ENCODE measurements around the gene RAP1GAP2.
"Not testable (repeated sequence)": the region's sequence is repeated elsewhere in the genome, so short reads cannot be mapped to it uniquely, and the experiment has no call there.

Gene RAP1GAP2

DNA sequence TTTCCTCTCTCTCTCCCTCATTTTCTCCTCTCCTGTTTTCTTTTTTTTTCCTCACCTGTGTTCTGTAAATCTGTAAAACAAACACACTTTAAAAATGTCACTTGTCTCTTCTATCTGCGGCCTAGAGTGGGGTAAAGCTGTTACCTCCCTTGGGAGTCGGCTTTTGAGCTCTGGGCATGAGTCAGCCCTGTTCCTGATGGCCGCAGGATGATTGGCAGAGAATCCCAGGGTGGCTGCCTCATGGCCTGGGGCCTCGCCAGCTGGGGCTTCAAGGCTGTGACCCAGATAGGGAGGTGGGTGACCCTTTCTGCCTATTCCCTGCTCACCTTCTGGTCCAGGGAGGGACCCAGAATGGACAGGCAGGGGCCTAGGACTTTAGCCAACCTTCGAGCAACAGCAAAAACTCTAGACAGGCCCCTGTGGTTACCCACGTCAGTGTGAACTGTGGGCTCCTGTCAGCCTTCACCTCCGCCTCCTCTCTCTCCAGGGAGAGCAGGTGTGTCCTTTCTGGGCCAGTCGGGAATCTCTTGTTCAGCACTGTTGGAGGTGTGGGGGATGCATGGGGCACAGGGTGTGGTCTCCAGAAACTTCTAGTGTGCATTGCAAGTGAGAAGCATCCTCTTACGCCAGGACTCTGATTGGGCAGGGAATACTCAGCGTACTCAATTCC lies 87.4 kb downstream of the RAP1GAP2 start:
- no peaks in the 10 kb centered on the region for H3K36me3 Mint-ChIP-seq (ENCODE audit: low read depth)
- H3K9me3 Mint-ChIP-seq, result no peaks in the 10 kb centered on the region
- no peak overlapping the region for H3K27ac Mint-ChIP-seq
- H3K4me1 Mint-ChIP-seq (ENCODE audit: low read depth), result peaks cover 1% of the 10 kb centered on the region
- no peaks in the 10 kb centered on the region for H3K27me3 Mint-ChIP-seq (ENCODE audit: low read depth)
- H3K4me3 Mint-ChIP-seq, result no peak overlapping the region
- no peak for DNase-seq (ENCODE audit: low spot score)

DNA sequence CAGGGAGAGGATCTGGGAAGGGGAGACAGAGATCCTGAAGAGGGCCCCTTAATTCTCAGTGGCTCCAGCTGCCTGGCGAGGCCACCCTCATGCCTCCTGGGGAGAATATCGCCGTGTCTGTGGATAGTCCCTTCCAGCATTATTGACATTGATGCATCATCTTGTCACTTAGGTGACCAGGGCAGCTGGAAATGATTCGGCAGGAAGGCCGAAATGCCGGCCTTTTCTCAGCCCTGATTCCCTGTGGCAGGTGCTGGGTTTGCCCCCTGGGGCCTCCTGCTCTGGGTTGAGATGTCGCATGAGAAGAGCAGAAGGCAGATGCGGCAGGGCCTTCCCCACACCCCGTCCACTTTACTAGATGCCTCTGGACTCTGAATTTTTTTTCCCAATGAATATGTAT lies 89.5 kb downstream of the RAP1GAP2 start:
- Mint-ChIP-seq H3K27ac (no peak overlapping the region), H3K27me3 (ENCODE audit: low read depth) (no peaks in the 10 kb centered on the region), H3K4me3 (no peak overlapping the region), H3K36me3 (ENCODE audit: low read depth) (no peaks in the 10 kb centered on the region), H3K4me1 (ENCODE audit: low read depth) (no peaks in the 10 kb centered on the region), H3K9me3 (no peaks in the 10 kb centered on the region)
- no peak for DNase-seq (ENCODE audit: low spot score)

DNA sequence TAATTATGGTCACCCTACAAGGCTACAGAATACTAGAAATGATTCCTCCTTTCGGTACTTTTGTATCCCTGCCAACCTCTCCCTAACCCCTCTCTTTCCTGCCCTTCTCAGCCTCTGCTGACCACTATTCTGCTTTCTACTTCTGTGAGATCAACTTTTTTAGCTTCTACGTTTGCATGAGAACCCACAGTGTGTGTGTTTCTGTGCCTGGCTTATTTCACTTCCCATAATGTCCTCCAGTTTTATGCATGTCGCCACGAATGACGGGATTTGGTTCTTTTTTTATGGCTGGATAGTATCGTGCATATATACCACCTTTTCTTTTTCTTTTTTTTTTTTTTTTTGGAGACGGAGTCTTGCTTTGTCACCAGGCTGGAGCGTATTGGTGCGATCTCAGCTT lies 92.1 kb downstream of the RAP1GAP2 start:
- no peaks in the 10 kb centered on the region for H3K27me3 Mint-ChIP-seq (ENCODE audit: low read depth)
- no peak for DNase-seq (ENCODE audit: low spot score)
- H3K27ac Mint-ChIP-seq, result no peak overlapping the region
- H3K4me1 Mint-ChIP-seq (ENCODE audit: low read depth), result peaks cover 1% of the 10 kb centered on the region
- no peaks in the 10 kb centered on the region for H3K9me3 Mint-ChIP-seq
- no peaks in the 10 kb centered on the region for H3K36me3 Mint-ChIP-seq (ENCODE audit: low read depth)
- no peak overlapping the region for H3K4me3 Mint-ChIP-seq

DNA sequence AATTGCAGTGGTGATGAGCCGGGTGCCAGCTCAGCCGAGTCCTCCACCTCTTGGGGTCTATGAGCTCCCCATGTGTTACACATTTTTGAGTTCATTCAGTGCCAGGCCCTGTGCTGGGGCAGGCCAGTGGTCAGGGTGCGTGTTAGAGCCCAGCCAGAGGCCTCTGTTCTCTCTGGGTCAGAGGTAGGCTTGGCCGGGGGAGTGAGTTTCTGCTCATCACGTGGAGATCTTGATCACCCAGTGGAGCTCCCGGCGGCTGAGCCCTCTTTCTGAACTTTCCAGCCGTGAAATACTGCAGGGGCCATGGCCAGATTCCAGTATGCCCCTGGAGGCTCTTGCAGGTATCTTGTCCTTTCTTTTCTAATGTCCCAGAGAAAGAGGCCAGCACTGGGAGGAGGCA lies 93.0 kb downstream of the RAP1GAP2 start:
- no peaks in the 10 kb centered on the region for H3K27me3 Mint-ChIP-seq (ENCODE audit: low read depth)
- no peaks in the 10 kb centered on the region for H3K9me3 Mint-ChIP-seq
- H3K36me3 Mint-ChIP-seq (ENCODE audit: low read depth), result no peaks in the 10 kb centered on the region
- no peak overlapping the region for H3K4me3 Mint-ChIP-seq
- DNase-seq (ENCODE audit: low spot score), result no peak
- no peak overlapping the region for H3K27ac Mint-ChIP-seq
- H3K4me1 Mint-ChIP-seq (ENCODE audit: low read depth), result peaks cover 1% of the 10 kb centered on the region

DNA sequence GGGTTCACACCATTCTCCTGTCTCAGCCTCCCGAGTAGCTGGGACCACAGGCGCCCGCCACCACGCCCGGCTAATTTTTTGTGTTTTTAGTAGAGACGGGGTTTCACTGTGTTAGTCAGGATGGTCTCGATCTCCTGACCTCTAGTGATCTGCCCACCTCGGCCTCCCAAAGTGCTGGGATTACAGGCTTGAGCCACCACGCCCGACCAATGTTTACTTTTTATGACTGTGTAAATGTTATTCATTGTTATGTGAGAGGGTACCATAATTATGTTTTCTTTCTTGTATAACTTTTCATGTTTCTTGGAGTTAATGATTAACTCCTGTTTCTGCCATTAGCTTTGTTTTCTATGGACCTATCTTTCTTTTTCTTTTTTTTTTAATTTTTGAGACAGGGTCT lies 94.5 kb downstream of the RAP1GAP2 start:
- not testable (repeated sequence) for H3K27me3 Mint-ChIP-seq (ENCODE audit: low read depth); DNase-seq (ENCODE audit: low spot score); H3K36me3 Mint-ChIP-seq (ENCODE audit: low read depth); H3K4me1 Mint-ChIP-seq (ENCODE audit: low read depth); H3K9me3 Mint-ChIP-seq; H3K27ac Mint-ChIP-seq; H3K4me3 Mint-ChIP-seq

DNA sequence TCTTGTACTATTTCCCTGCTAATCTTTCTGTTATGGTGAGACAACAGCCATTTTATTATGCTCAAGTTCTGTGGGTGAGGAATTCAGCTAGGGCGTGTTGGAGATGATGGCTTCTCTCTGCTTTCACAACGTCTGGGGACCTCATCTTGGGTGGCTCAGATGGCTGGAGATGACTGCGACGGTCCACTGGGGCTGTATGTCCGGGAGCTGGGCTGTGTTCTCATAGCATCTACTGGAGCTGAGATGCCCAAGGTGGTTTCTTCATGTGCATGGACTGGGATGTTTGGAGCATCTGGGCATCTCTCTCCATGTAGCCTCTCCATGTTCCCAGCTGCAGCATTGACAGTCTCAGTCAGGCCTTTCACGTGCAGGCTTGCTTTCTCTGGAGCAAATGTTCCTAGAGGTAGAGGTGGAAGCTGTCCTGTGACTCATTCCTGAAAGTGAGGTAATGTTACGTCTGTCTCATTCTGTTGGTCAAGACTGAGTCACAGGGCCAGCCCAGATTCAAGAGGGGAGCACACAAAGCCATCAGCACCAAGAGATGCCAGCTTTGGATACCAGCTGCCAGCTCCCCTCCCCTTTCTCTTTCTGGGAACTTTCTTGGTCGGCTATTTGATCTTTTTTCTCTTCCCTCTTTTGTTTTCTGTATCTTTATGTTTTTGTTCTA lies 96.2 kb downstream of the RAP1GAP2 start:
- no peak overlapping the region for H3K27ac Mint-ChIP-seq

DNA sequence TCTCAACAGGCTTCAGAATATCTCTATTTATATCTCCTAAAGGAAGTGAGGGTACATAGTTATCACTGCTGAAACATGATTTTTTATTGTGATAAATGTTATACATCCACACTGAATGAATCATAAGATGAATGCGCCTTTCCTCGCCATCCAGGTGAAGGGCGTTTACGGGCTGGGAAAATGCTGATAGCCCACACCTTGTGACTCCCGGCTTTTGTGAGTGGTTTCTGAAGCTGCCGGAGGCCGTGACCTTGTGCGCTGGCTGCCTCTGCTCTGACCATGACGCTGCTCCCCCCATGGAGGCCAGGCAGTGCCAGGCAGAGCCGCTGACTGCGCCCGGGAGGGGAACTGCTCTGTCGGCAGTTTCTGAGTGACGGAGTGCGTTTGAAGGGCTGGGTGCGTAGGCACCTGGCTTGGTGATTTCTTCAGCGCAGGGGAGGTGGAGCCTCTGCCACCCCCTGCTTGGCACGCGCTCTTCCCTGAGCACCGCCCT lies 97.2 kb downstream of the RAP1GAP2 start:
- H3K4me1 Mint-ChIP-seq (ENCODE audit: low read depth), result peaks cover 1% of the 10 kb centered on the region
- H3K9me3 Mint-ChIP-seq, result no peaks in the 10 kb centered on the region
- H3K4me3 Mint-ChIP-seq, result no peak overlapping the region
- no peak overlapping the region for H3K27ac Mint-ChIP-seq
- H3K36me3 Mint-ChIP-seq (ENCODE audit: low read depth), result no peaks in the 10 kb centered on the region
- no peaks in the 10 kb centered on the region for H3K27me3 Mint-ChIP-seq (ENCODE audit: low read depth)
- DNase-seq (ENCODE audit: low spot score), result no peak

More for the DNA sequence above, 96.2 kb downstream of the RAP1GAP2 start:
- Mint-ChIP-seq H3K4me1 (ENCODE audit: low read depth) (peaks cover 1% of the 10 kb centered on the region), H3K36me3 (ENCODE audit: low read depth) (no peaks in the 10 kb centered on the region), H3K4me3 (no peak overlapping the region), H3K9me3 (no peaks in the 10 kb centered on the region), H3K27me3 (ENCODE audit: low read depth) (no peaks in the 10 kb centered on the region)
- DNase-seq (ENCODE audit: low spot score), result no peak

DNA sequence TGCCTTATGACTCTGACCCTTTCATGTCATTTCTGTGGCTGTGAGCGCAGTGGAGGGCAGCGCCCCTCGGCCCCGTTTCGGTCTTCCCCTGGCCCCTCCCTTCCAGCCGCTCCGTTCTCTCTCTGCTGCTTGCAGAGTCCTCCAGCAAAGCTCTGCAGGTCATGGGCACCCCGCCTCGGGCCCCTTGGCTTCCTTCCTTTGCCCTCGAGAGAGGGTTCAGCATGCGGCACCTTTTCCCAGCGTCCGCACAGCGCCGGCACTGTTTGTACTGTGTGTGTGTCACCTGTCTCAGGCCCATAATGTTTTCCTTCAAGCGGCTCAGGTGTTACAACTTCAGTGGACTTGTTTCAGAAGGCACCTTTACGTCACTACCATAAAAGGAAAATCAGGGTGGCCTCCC lies 98.5 kb downstream of the RAP1GAP2 start:
- peaks cover 1% of the 10 kb centered on the region for H3K4me1 Mint-ChIP-seq (ENCODE audit: low read depth)
- H3K27ac Mint-ChIP-seq, result no peak overlapping the region
- H3K36me3 Mint-ChIP-seq (ENCODE audit: low read depth), result no peaks in the 10 kb centered on the region
- no peak overlapping the region for H3K4me3 Mint-ChIP-seq
- no peaks in the 10 kb centered on the region for H3K9me3 Mint-ChIP-seq
- H3K27me3 Mint-ChIP-seq (ENCODE audit: low read depth), result no peaks in the 10 kb centered on the region
- no peak for DNase-seq (ENCODE audit: low spot score)

DNA sequence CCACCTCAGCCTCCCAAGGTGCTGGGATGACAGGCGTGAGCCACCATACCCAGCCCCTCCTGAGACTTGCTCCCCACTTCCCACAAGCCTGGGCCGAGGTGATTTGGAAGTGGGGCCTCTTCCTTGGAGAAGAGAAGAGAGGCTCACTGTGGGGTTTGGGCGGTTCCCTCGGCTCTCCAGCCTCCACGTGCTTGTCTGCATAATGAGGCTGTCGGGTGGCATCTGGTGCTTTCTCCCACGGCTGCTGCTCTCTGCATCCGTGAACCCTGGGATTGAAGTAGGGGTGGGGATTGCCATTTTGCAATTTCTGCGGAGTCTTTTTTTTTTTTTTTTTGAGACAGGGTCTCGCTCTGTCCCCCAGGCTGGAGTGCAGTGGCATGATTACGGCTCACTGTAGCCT lies 101.4 kb downstream of the RAP1GAP2 start:
- no peak for DNase-seq (ENCODE audit: low spot score)
- Mint-ChIP-seq H3K4me1 (ENCODE audit: low read depth) (no peaks in the 10 kb centered on the region), H3K9me3 (no peaks in the 10 kb centered on the region), H3K27me3 (ENCODE audit: low read depth) (no peaks in the 10 kb centered on the region), H3K36me3 (ENCODE audit: low read depth) (no peaks in the 10 kb centered on the region), H3K4me3 (no peak overlapping the region), H3K27ac (no peak overlapping the region)

DNA sequence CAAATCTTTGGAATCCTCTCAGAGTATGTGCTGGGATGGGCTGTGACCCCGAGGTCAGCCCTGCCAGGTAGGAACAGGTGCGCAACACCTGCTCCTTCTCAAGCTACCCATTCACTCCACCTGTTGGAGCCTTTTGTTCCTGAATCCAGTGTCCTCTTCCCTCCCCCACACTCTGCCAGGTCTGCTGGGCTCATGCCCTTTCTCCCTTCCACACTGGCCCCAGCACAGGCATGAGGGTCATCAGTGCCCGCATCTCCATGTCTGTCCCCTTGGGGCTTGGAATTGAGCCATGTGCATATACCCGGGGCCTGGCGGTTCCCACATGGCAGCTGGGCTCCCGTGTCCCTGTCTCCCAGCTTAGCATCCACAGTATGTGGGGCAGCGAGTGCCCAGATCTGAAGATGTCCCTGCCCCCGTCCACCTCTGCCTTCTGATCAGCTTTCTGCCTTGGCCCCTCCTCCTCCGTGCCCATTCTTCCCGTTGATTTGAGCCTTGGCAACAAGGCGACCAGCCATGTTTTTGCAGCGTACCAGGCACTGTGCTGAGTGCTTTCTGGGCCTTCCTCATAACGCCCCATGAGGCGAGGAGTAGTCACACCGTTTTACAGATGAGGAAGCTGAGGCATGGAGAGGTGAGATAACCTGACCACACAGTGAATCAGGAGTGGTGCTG lies 102.2 kb downstream of the RAP1GAP2 start:
- no peak overlapping the region for H3K27ac Mint-ChIP-seq
- H3K9me3 Mint-ChIP-seq, result no peaks in the 10 kb centered on the region

DNA sequence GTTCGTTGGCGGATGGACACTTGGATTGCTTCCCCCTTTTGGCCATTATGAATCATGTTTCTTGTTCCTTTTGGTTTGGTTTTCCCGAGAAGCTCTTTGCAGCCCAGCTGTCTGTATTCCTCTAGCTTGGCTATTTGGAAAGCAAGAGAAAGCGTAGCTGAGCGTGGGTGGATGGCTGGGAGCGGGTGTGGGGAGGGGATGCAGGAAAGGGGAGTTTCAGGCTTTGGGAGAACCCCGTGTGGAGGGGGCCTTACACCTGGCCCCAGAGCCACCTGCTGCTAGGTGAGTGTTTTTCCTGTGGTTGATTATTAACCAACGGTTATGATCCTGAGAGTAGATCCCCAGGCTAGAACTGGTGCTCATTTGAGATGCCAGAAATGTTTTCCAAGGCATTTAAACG lies 103.7 kb downstream of the RAP1GAP2 start:
- Mint-ChIP-seq H3K36me3 (ENCODE audit: low read depth) (no peaks in the 10 kb centered on the region), H3K27me3 (ENCODE audit: low read depth) (no peaks in the 10 kb centered on the region), H3K9me3 (no peaks in the 10 kb centered on the region), H3K27ac (no peak overlapping the region), H3K4me1 (ENCODE audit: low read depth) (no peaks in the 10 kb centered on the region), H3K4me3 (no peak overlapping the region)
- DNase-seq (ENCODE audit: low spot score), result no peak

More for the DNA sequence above, 102.2 kb downstream of the RAP1GAP2 start:
- Mint-ChIP-seq H3K36me3 (ENCODE audit: low read depth) (no peaks in the 10 kb centered on the region), H3K4me1 (ENCODE audit: low read depth) (no peaks in the 10 kb centered on the region), H3K4me3 (no peak overlapping the region), H3K27me3 (ENCODE audit: low read depth) (no peaks in the 10 kb centered on the region)
- no peak for DNase-seq (ENCODE audit: low spot score)

DNA sequence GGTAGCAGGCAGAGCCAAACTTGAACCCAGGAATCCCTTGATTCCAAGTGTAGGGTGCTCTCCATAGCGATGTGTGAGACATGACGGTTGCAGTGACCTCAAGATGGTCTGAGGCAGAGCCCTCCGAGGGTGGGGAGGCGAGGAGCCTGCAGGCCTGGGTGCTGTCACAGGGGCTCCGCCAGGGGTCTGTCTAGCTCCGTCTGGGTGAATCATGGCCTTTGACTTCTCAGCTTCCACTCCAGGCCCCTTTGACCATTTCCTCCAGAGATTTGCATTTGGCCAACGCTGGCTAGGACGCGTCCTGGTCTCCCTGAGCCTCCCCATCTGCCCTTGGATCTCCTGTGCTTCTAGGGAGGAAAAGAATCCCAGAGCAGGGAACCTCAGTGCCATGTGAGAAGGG lies 104.6 kb downstream of the RAP1GAP2 start:
- no peak overlapping the region for H3K27ac Mint-ChIP-seq
- no peaks in the 10 kb centered on the region for H3K4me1 Mint-ChIP-seq (ENCODE audit: low read depth)
- peaks cover 4% of the 10 kb centered on the region for H3K9me3 Mint-ChIP-seq
- no peak overlapping the region for H3K4me3 Mint-ChIP-seq
- no peak for DNase-seq (ENCODE audit: low spot score)
- no peaks in the 10 kb centered on the region for H3K27me3 Mint-ChIP-seq (ENCODE audit: low read depth)
- H3K36me3 Mint-ChIP-seq (ENCODE audit: low read depth), result peaks cover 3% of the 10 kb centered on the region

DNA sequence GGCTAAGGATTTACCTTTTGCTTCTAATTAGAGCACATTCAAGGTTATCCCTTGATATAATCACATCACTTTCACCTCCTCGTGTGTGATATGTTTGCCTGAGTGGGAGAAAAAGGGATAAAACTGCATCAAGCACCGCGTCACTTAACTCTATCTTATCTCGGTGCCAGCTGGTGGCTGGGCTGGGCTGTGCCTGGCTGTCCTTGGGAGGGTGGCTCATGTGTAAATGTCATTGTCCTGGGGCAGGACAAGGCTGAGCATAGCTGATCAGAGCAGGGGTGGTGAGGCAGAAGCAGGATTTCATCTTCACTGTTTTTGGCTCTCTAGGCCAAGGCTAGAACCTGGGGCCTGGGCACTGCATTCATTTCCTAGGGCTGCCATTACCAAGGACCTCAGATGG lies 105.3 kb downstream of the RAP1GAP2 start:
- Mint-ChIP-seq H3K9me3 (peaks cover 4% of the 10 kb centered on the region), H3K27me3 (ENCODE audit: low read depth) (no peaks in the 10 kb centered on the region), H3K36me3 (ENCODE audit: low read depth) (peaks cover 6% of the 10 kb centered on the region), H3K27ac (no peak overlapping the region), H3K4me1 (ENCODE audit: low read depth) (no peaks in the 10 kb centered on the region), H3K4me3 (no peak overlapping the region)
- no peak for DNase-seq (ENCODE audit: low spot score)

DNA sequence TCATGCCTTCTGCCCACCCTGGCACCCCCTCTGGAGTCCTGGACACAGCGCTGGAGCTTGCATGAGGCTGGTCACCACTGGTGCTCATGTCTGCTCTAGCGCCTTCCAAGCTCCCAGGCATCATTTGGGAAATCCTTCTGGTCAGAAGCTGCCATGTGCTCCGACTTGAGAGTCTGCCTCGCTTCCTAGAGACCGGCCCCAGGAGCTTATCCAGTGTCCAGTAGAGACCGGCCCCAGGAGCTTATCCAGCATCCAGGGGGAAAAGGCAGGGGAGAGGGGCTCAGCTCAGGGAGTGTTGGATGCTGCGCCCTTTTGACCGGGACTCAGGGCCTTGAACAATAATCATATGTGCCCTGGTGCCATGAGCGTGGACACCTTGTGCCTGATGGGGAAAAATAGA lies 106.3 kb downstream of the RAP1GAP2 start:
- Mint-ChIP-seq H3K4me1 (ENCODE audit: low read depth) (no peaks in the 10 kb centered on the region), H3K27me3 (ENCODE audit: low read depth) (no peaks in the 10 kb centered on the region), H3K27ac (no peak overlapping the region), H3K4me3 (no peak overlapping the region), H3K36me3 (ENCODE audit: low read depth) (peaks cover 15% of the 10 kb centered on the region), H3K9me3 (peaks cover 10% of the 10 kb centered on the region)
- no peak for DNase-seq (ENCODE audit: low spot score)

Measured in T-helper 2 cell treated with Interferon-gamma antibody and Interleukin-4, amounts not matched to agents 5 μg/mL and 100 μg/mL, for 36 hours (primary cell).